ENCODE data around the gene NLRP10. TPM values are rescaled to one million over a fixed set of nuclear protein-coding genes. Genes with fewer than 3 reads are reported as not detected.

NLRP10 gene
- total RNA-seq = not detected

GRCh38 chr11:7965386-7965785 lies at the start of gene NLRP10:
NLRP10 (minus strand) TSS chr11:7965447; CDS start chr11:7963495, 1,952 bp downstream.
- Mint-ChIP-seq H3K27me3 (ENCODE audit: low read depth) (peaks cover 8% of the 10 kb centered on the region), H3K4me3 (no peak within 1 kb of the TSS), H3K9me3 (ENCODE audit: insufficient read depth) (no peaks in the 10 kb centered on the region), H3K27ac (no peak within 1 kb of the TSS), H3K4me1 (ENCODE audit: low read depth) (no peaks in the 10 kb centered on the region), H3K36me3 (ENCODE audit: low read depth) (no peaks in the 10 kb centered on the region)
- ChIA-PET POLR2A (no interaction called here), CTCF (no interaction called here)
- ATAC-seq (no peak), DNase-seq (no peak)

GRCh38 chr11:8013833-8014232 lies 48.6 kb upstream of the NLRP10 start:
- H3K27me3 Mint-ChIP-seq (ENCODE audit: low read depth) = peaks cover 34% of the 10 kb centered on the region
- ChIA-PET POLR2A (no interaction called here), CTCF (interaction anchor here (1.0 kb wide), 1 partner anchor 85 kb away, joined by 3 read pairs; no protein-coding TSS in a partner anchor)
- H3K4me1 Mint-ChIP-seq (ENCODE audit: low read depth) = peaks cover 5% of the 10 kb centered on the region
- no peak for DNase-seq
- no peak overlapping the region for H3K4me3 Mint-ChIP-seq
- no peaks in the 10 kb centered on the region for H3K36me3 Mint-ChIP-seq (ENCODE audit: low read depth)
- ATAC-seq = no peak
- no peaks in the 10 kb centered on the region for H3K9me3 Mint-ChIP-seq (ENCODE audit: insufficient read depth)
- no peak overlapping the region for H3K27ac Mint-ChIP-seq

GRCh38 chr11:8011981-8012444 lies 46.8 kb upstream of the NLRP10 start:
- Mint-ChIP-seq H3K27ac (no peak overlapping the region), H3K4me3 (no peak overlapping the region), H3K4me1 (ENCODE audit: low read depth) (no peaks in the 10 kb centered on the region), H3K9me3 (ENCODE audit: insufficient read depth) (no peaks in the 10 kb centered on the region), H3K36me3 (ENCODE audit: low read depth) (no peaks in the 10 kb centered on the region), H3K27me3 (ENCODE audit: low read depth) (peaks cover 17% of the 10 kb centered on the region)
- ChIA-PET CTCF (interaction anchor here (0.6 to 1.8 kb wide), 3 partner anchors 21 to 88 kb away, joined by 3 to 6 read pairs (median 6); no protein-coding TSS in a partner anchor), POLR2A (no interaction called here)
- no peak for ATAC-seq
- no peak for DNase-seq

- no peaks in the 10 kb centered on the region for H3K36me3 Mint-ChIP-seq (ENCODE audit: low read depth)
- H3K9me3 Mint-ChIP-seq (ENCODE audit: insufficient read depth) = no peaks in the 10 kb centered on the region
- no peak for DNase-seq
- no peak overlapping the region for H3K27ac Mint-ChIP-seq
- CTCF ChIA-PET = interaction anchor here (1.7 to 1.8 kb wide), 2 partner anchors 22 to 88 kb away, joined by 6 read pairs; no protein-coding TSS in a partner anchor
- no peak overlapping the region for H3K4me3 Mint-ChIP-seq
- H3K27me3 Mint-ChIP-seq (ENCODE audit: low read depth) = peaks cover 11% of the 10 kb centered on the region
- no peaks in the 10 kb centered on the region for H3K4me1 Mint-ChIP-seq (ENCODE audit: low read depth)
- POLR2A ChIA-PET = no interaction called here
- ATAC-seq = no peak
These were observed 46.1 kb upstream of the NLRP10 start for GRCh38 chr11:8011371-8011770.

- H3K27ac Mint-ChIP-seq = no peak overlapping the region
These were observed 44.6 kb upstream of the NLRP10 start for GRCh38 chr11:8009856-8010255.

GRCh38 chr11:8008212-8008611 lies 43.0 kb upstream of the NLRP10 start:
- DNase-seq (no peak), ATAC-seq (no peak)
- CTCF ChIA-PET = interaction anchor here (4.6 kb wide), 1 partner anchor 86 kb away, joined by 152 read pairs; no protein-coding TSS in a partner anchor
- Mint-ChIP-seq H3K36me3 (ENCODE audit: low read depth) (no peaks in the 10 kb centered on the region), H3K9me3 (ENCODE audit: insufficient read depth) (no peaks in the 10 kb centered on the region), H3K4me3 (no peak overlapping the region), H3K27ac (no peak overlapping the region), H3K27me3 (ENCODE audit: low read depth) (no peaks in the 10 kb centered on the region), H3K4me1 (ENCODE audit: low read depth) (no peaks in the 10 kb centered on the region)
- POLR2A ChIA-PET = no interaction called here

More at GRCh38 chr11:8009856-8010255, 44.6 kb upstream of the NLRP10 start:
- ChIA-PET POLR2A (no interaction called here), CTCF (interaction anchor here (1.7 to 4.6 kb wide), 2 partner anchors 23 to 85 kb away, joined by 8 to 152 read pairs; partner anchors contain the start of gene EIF3F)
- no peaks in the 10 kb centered on the region for H3K36me3 Mint-ChIP-seq (ENCODE audit: low read depth)
- H3K4me3 Mint-ChIP-seq = no peak overlapping the region
- ATAC-seq (no peak), DNase-seq (no peak)
- H3K4me1 Mint-ChIP-seq (ENCODE audit: low read depth) = no peaks in the 10 kb centered on the region
- peaks cover 3% of the 10 kb centered on the region for H3K27me3 Mint-ChIP-seq (ENCODE audit: low read depth)
- no peaks in the 10 kb centered on the region for H3K9me3 Mint-ChIP-seq (ENCODE audit: insufficient read depth)

- no peak overlapping the region for H3K27ac Mint-ChIP-seq
- ChIA-PET CTCF (interaction anchor here (0.8 to 4.6 kb wide), 20 partner anchors 10 to 257 kb away, joined by 3 to 152 read pairs (median 5); partner anchors contain the start of genes EIF3F and LMO1), POLR2A (interaction anchor here (1.3 to 1.4 kb wide), 2 partner anchors 55 to 93 kb away, joined by 3 to 5 read pairs; no protein-coding TSS in a partner anchor)
- H3K4me1 Mint-ChIP-seq (ENCODE audit: low read depth) = no peaks in the 10 kb centered on the region
- no peaks in the 10 kb centered on the region for H3K36me3 Mint-ChIP-seq (ENCODE audit: low read depth)
- no peaks in the 10 kb centered on the region for H3K27me3 Mint-ChIP-seq (ENCODE audit: low read depth)
- ATAC-seq = peak; percentile 66
- DNase-seq = peak; percentile 49
- no peaks in the 10 kb centered on the region for H3K9me3 Mint-ChIP-seq (ENCODE audit: insufficient read depth)
- no peak overlapping the region for H3K4me3 Mint-ChIP-seq
These were observed 41.2 kb upstream of the NLRP10 start for GRCh38 chr11:8006349-8006977.

- Mint-ChIP-seq H3K27me3 (ENCODE audit: low read depth) (no peaks in the 10 kb centered on the region), H3K9me3 (ENCODE audit: insufficient read depth) (no peaks in the 10 kb centered on the region), H3K36me3 (ENCODE audit: low read depth) (no peaks in the 10 kb centered on the region), H3K4me3 (no peak overlapping the region), H3K4me1 (ENCODE audit: low read depth) (no peaks in the 10 kb centered on the region), H3K27ac (no peak overlapping the region)
- POLR2A ChIA-PET = interaction anchor here (0.6 to 1.4 kb wide), 2 partner anchors 9 to 94 kb away, joined by 3 to 5 read pairs; no protein-coding TSS in a partner anchor
- ATAC-seq = no peak
- CTCF ChIA-PET = interaction anchor here (0.9 to 4.6 kb wide), 13 partner anchors 11 to 110 kb away, joined by 3 to 152 read pairs (median 5); partner anchors contain the start of gene EIF3F
- DNase-seq = no peak
These were observed 40.3 kb upstream of the NLRP10 start for GRCh38 chr11:8005556-8005955.

- Mint-ChIP-seq H3K9me3 (ENCODE audit: insufficient read depth) (no peaks in the 10 kb centered on the region), H3K27me3 (ENCODE audit: low read depth) (no peaks in the 10 kb centered on the region), H3K4me1 (ENCODE audit: low read depth) (no peaks in the 10 kb centered on the region), H3K36me3 (ENCODE audit: low read depth) (peaks cover 5% of the 10 kb centered on the region), H3K27ac (no peak overlapping the region), H3K4me3 (no peak overlapping the region)
- DNase-seq (no peak), ATAC-seq (no peak)
- ChIA-PET CTCF (interaction anchor here (1.0 to 1.2 kb wide), 2 partner anchors 87 to 95 kb away, joined by 3 read pairs; no protein-coding TSS in a partner anchor), POLR2A (no interaction called here)
These were observed 38.8 kb upstream of the NLRP10 start for GRCh38 chr11:8004008-8004407.

- H3K27ac Mint-ChIP-seq = no peak overlapping the region
These were observed 37.9 kb upstream of the NLRP10 start for GRCh38 chr11:8003187-8003586.

GRCh38 chr11:8002676-8003075 lies 37.4 kb upstream of the NLRP10 start:
- Mint-ChIP-seq H3K9me3 (ENCODE audit: insufficient read depth) (no peaks in the 10 kb centered on the region), H3K36me3 (ENCODE audit: low read depth) (peaks cover 10% of the 10 kb centered on the region), H3K27ac (peak overlapping the region; percentile 5), H3K4me3 (no peak overlapping the region), H3K27me3 (ENCODE audit: low read depth) (no peaks in the 10 kb centered on the region), H3K4me1 (ENCODE audit: low read depth) (no peaks in the 10 kb centered on the region)
- POLR2A ChIA-PET = no interaction called here
- CTCF ChIA-PET = interaction anchor here (1.2 kb wide), 1 partner anchor 96 kb away, joined by 8 read pairs; no protein-coding TSS in a partner anchor
- DNase-seq (no peak), ATAC-seq (no peak)

More at GRCh38 chr11:8003187-8003586, 37.9 kb upstream of the NLRP10 start:
- ChIA-PET CTCF (interaction anchor here (1.2 kb wide), 1 partner anchor 96 kb away, joined by 8 read pairs; no protein-coding TSS in a partner anchor), POLR2A (no interaction called here)
- no peaks in the 10 kb centered on the region for H3K4me1 Mint-ChIP-seq (ENCODE audit: low read depth)
- DNase-seq (no peak), ATAC-seq (no peak)
- H3K4me3 Mint-ChIP-seq = no peak overlapping the region
- H3K9me3 Mint-ChIP-seq (ENCODE audit: insufficient read depth) = no peaks in the 10 kb centered on the region
- peaks cover 8% of the 10 kb centered on the region for H3K36me3 Mint-ChIP-seq (ENCODE audit: low read depth)
- H3K27me3 Mint-ChIP-seq (ENCODE audit: low read depth) = no peaks in the 10 kb centered on the region

GRCh38 chr11:8000390-8000789 lies 35.1 kb upstream of the NLRP10 start:
- POLR2A ChIA-PET = no interaction called here
- Mint-ChIP-seq H3K4me3 (no peak overlapping the region), H3K27ac (no peak overlapping the region), H3K4me1 (ENCODE audit: low read depth) (peaks cover 7% of the 10 kb centered on the region), H3K27me3 (ENCODE audit: low read depth) (no peaks in the 10 kb centered on the region), H3K9me3 (ENCODE audit: insufficient read depth) (no peaks in the 10 kb centered on the region), H3K36me3 (ENCODE audit: low read depth) (peaks cover 32% of the 10 kb centered on the region)
- ATAC-seq (no peak), DNase-seq (no peak)
- CTCF ChIA-PET = interaction anchor here (1.1 kb wide), 1 partner anchor 14 kb away, joined by 4 read pairs; the partner anchor contains the start of gene EIF3F

All from activated CD8-positive, alpha-beta T cell treated with anti-CD3 and anti-CD28 coated beads, Interleukin-2, amount 10 ng/mL, durations not matched to agents 7 days and 5 days (primary cell).